Liver (tissue), 3 donors: ENCODE data around the gene BCAS2.

Source experiments
- CTCF ChIP-seq: fragments of 150-350 bp; IDR thresholded peaks from 2 replicates; pipeline ENCODE4 v1.5.1; 2017; ENCODE audit warnings: improper control_type of control experiment, low read depth, low read length; ENCODE audit not compliant: missing input control
- FOXA1 ChIP-seq: IDR thresholded peaks from 2 replicates; pipeline ENCODE4 v1.6.1; 2016; ENCODE audit warnings: antibody characterized with exemption
- RAD21 ChIP-seq, 2 donors: IDR thresholded peaks; 2 replicates each; pipeline ENCODE4 v1.6.1; 2016; ENCODE audit warnings: antibody characterized with exemption in 2 of 2, mild to moderate bottlenecking in 2 of 2
- RXRA ChIP-seq, 2 donors: IDR thresholded peaks; 2 replicates each; pipeline ENCODE4 v1.6.1; 2017 to 2018; ENCODE audit warnings: antibody characterized with exemption in 2 of 2, mild to moderate bottlenecking in 1 of 2
- SP1 ChIP-seq: IDR thresholded peaks from 2 replicates; pipeline ENCODE4 v1.6.1; 2018; ENCODE audit warnings: antibody characterized with exemption, mild to moderate bottlenecking
- TAF1 ChIP-seq: conservative IDR thresholded peaks from 2 replicates; pipeline ENCODE4 v1.6.1; 2016; ENCODE audit warnings: antibody characterized with exemption, mild to moderate bottlenecking
- donor health status: healthy.
- donor health status: healthy.

DNA sequence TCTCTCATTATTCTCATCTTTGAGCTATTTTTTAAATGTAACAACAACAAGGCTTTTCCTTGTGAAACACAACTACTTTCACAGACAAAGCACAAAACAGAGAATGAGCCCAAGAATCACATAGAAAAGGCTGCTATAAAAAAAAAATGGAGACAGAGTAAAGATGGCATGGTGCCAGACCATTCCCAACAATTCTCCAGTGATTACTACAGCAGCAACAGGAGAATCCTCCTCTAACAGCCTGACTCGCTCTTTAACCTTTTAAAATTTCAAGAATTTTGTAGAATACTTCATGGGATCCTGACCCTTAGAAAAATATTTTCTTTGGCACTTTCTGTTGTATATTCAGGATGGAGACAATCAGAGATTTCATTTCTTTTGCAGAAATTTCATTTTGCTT is 3.8 kb upstream of the BCAS2 start:
- TF ChIP-seq CTCF (no peak), RXRA (IDR thresholded peaks at IDR 0.05) (no peak), RAD21 (IDR thresholded peaks at IDR 0.05) (no peak), FOXA1 (no peak), SP1 (no peak), TAF1 (no peak)
